Adipocyte (in vitro differentiated cells): Measurements from ENCODE around the gene CYB561.
A peak's percentile ranks its signal among the peaks of the same experiment; 100 is the strongest.

ENCODE experiments used
- DNase-seq: peaks from one replicate; pipeline ENCODE4 v3.0.0-alpha.2; 2015; ENCODE audit warnings: low read depth
- H3K27me3 ChIP-seq: replicated peaks from 2 replicates; pipeline ENCODE4 v1.7.0; 2013; ENCODE audit warnings: mild to moderate bottlenecking, low read length, moderate library complexity; ENCODE audit not compliant: control insufficient read depth, insufficient read depth
- H3K36me3 ChIP-seq: 2 replicates; pipeline ENCODE4 v1.7.0; 2013; ENCODE audit warnings: low read length, mild to moderate bottlenecking, moderate library complexity; ENCODE audit not compliant: control insufficient read depth, insufficient read depth, severe bottlenecking
- H3K4me1 ChIP-seq: 2 replicates; pipeline ENCODE4 v1.7.0; 2013; ENCODE audit warnings: mild to moderate bottlenecking, low read length, moderate library complexity; ENCODE audit not compliant: control insufficient read depth, insufficient read depth
- H3K4me3 ChIP-seq: 2 replicates; pipeline ENCODE4 v1.7.0; 2013; ENCODE audit warnings: mild to moderate bottlenecking, low read length, moderate library complexity
- H3K9ac ChIP-seq: 2 replicates; pipeline ENCODE4 v1.7.0; 2013; ENCODE audit warnings: mild to moderate bottlenecking, low read length, moderate library complexity
- H3K9me3 ChIP-seq: 2 replicates; pipeline ENCODE4 v1.7.0; 2013; ENCODE audit warnings: mild to moderate bottlenecking, low read length, moderate library complexity; ENCODE audit not compliant: control insufficient read depth

Gene CYB561

GRCh38 chr17:63487014-63487339, 40.9 kb upstream of the CYB561 start:
- H3K36me3 ChIP-seq: no peaks in the 10 kb centered on the region
- no peaks in the 10 kb centered on the region for H3K27me3 ChIP-seq
- DNase-seq: no peak
- H3K4me1 ChIP-seq: no peaks in the 10 kb centered on the region
- H3K4me3 ChIP-seq: no peak overlapping the region
- no peak overlapping the region for H3K9ac ChIP-seq
- no peaks in the 10 kb centered on the region for H3K9me3 ChIP-seq

DNA sequence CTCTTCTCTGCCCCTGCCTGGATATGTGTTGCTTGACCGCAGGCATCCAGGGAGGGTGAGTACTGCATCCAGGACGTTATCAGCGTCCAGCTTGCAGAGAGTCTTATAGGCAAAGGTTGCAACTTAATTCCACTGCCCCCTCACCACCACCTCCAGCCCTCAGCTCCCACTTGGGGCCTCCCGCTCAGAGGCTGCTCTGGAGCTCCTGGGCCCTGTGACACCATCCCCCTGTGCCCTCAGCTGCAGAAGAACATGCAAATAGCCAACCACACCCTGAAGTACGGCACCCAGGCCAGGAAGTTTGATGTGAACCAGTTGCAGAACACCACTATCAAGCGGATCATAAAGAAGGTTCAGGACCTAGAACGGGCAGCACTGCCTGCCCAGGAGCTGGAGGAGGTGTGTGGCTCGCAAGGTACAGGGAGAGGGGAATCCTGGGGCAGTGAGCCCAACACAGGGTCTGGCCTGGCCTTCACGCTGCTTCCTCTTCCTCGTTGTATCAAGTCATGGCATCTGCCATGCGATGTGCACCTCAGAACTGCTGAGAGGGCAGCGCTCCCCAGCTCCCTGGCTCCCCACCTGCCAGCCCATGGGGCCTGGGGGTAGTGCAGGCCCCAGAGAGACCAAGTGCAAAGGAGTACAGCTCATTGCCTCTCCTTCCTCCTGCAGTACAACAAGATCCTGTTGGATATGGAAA, 40.4 kb upstream of the CYB561 start:
- H3K4me1 ChIP-seq: no peaks in the 10 kb centered on the region
- no peak overlapping the region for H3K9ac ChIP-seq
- H3K9me3 ChIP-seq: no peaks in the 10 kb centered on the region
- no peak for DNase-seq
- no peaks in the 10 kb centered on the region for H3K27me3 ChIP-seq
- H3K36me3 ChIP-seq: no peaks in the 10 kb centered on the region
- H3K4me3 ChIP-seq: no peak overlapping the region

GRCh38 chr17:63483655-63484575, 37.8 kb upstream of the CYB561 start:
- Histone ChIP-seq H3K4me1 (no peaks in the 10 kb centered on the region), H3K9ac (no peak overlapping the region), H3K36me3 (no peaks in the 10 kb centered on the region), H3K4me3 (no peak overlapping the region), H3K27me3 (no peaks in the 10 kb centered on the region), H3K9me3 (no peaks in the 10 kb centered on the region)
- DNase-seq: no peak

DNA sequence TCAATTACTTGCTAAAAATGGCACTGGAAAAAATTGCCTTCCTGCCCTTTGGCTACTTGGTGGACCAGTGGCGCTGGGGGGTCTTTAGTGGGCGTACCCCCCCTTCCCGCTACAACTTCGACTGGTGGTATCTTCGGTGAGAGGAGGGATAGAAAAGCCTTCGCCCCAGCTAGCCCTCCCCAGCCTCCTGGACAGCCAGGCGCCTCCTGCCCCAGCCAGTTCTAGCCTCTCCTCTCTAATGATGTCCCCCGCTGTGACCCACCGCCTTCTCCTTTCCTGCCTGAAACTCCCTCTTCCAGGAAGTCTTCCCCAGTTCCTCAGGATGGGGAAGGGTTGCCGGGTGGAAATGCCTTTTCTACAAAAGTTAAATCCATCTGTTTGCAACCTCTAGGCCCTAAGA, 36.9 kb upstream of the CYB561 start:
- DNase-seq: no peak
- no peaks in the 10 kb centered on the region for H3K27me3 ChIP-seq
- H3K9ac ChIP-seq: no peak overlapping the region
- no peak overlapping the region for H3K4me3 ChIP-seq
- H3K9me3 ChIP-seq: no peaks in the 10 kb centered on the region
- H3K4me1 ChIP-seq: peaks cover 7% of the 10 kb centered on the region
- H3K36me3 ChIP-seq: no peaks in the 10 kb centered on the region

- Histone ChIP-seq H3K4me1 (peaks cover 12% of the 10 kb centered on the region), H3K36me3 (no peaks in the 10 kb centered on the region), H3K4me3 (no peak overlapping the region), H3K9ac (no peak overlapping the region), H3K27me3 (no peaks in the 10 kb centered on the region), H3K9me3 (no peaks in the 10 kb centered on the region)
- no peak for DNase-seq
These were observed 36.4 kb upstream of the CYB561 start for GRCh38 chr17:63482509-63482908.

DNA sequence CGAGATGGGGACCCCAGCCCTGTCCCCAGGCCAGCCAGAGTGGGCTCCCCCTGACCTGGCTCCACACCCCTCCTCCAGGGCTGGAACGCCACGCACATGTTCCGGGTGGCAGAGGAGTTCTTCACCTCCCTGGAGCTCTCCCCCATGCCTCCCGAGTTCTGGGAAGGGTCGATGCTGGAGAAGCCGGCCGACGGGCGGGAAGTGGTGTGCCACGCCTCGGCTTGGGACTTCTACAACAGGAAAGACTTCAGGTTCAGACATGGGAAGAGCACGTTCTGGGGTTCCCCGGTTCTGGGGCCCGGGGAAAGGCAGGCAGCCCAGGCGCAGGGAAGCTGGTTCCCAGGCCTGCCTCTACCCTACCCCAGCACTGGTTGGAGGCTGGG, 35.4 kb upstream of the CYB561 start:
- no peaks in the 10 kb centered on the region for H3K27me3 ChIP-seq
- H3K36me3 ChIP-seq: no peaks in the 10 kb centered on the region
- no peaks in the 10 kb centered on the region for H3K9me3 ChIP-seq
- peaks cover 14% of the 10 kb centered on the region for H3K4me1 ChIP-seq
- H3K9ac ChIP-seq: no peak overlapping the region
- DNase-seq: no peak
- H3K4me3 ChIP-seq: no peak overlapping the region

- Histone ChIP-seq H3K9ac (no peak overlapping the region), H3K4me3 (no peak overlapping the region), H3K9me3 (no peaks in the 10 kb centered on the region), H3K27me3 (no peaks in the 10 kb centered on the region), H3K36me3 (no peaks in the 10 kb centered on the region), H3K4me1 (peaks cover 14% of the 10 kb centered on the region)
- DNase-seq: no peak
These were observed 34.9 kb upstream of the CYB561 start for GRCh38 chr17:63480826-63481487.

- no peak overlapping the region for H3K4me3 ChIP-seq
- no peak for DNase-seq
- H3K36me3 ChIP-seq: no peaks in the 10 kb centered on the region
- peaks cover 14% of the 10 kb centered on the region for H3K4me1 ChIP-seq
- H3K9me3 ChIP-seq: no peaks in the 10 kb centered on the region
- no peak overlapping the region for H3K9ac ChIP-seq
- no peaks in the 10 kb centered on the region for H3K27me3 ChIP-seq
These were observed 34.2 kb upstream of the CYB561 start for GRCh38 chr17:63480192-63480784.

DNA sequence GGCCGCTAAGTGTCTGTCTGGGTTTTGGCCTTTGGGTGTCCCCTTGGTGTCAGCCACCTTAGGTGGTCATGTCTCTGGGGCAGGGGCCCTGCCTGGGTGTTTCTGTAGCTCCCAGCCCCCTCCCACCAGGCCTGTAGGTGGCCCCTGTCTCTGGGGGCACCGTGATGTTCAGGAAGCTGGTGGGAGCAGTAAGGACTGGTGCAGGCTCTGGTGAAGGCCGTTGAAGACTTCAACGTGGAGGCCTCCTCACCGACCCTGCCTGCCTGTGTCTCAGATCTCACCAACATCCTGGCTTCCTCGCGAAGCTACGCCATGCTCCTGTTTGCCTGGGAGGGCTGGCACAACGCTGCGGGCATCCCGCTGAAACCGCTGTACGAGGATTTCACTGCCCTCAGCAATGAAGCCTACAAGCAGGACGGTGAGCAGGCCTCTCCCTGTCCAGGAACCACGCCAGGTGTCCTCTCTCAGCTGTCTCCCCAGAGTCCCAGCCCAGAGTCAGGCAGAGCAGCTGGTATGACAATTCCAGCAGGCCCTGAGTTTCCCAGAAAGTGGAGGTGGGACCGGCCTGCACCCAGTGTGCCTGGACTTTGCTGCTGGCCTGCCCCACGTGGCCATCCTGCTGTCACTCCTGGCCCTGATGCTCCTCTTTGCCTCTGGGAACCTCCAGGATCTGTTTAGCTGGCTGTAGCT, 33.5 kb upstream of the CYB561 start:
- no peak for DNase-seq
- peaks cover 14% of the 10 kb centered on the region for H3K4me1 ChIP-seq
- no peak overlapping the region for H3K9ac ChIP-seq
- no peak overlapping the region for H3K4me3 ChIP-seq
- no peaks in the 10 kb centered on the region for H3K9me3 ChIP-seq
- H3K27me3 ChIP-seq: no peaks in the 10 kb centered on the region
- H3K36me3 ChIP-seq: no peaks in the 10 kb centered on the region

DNA sequence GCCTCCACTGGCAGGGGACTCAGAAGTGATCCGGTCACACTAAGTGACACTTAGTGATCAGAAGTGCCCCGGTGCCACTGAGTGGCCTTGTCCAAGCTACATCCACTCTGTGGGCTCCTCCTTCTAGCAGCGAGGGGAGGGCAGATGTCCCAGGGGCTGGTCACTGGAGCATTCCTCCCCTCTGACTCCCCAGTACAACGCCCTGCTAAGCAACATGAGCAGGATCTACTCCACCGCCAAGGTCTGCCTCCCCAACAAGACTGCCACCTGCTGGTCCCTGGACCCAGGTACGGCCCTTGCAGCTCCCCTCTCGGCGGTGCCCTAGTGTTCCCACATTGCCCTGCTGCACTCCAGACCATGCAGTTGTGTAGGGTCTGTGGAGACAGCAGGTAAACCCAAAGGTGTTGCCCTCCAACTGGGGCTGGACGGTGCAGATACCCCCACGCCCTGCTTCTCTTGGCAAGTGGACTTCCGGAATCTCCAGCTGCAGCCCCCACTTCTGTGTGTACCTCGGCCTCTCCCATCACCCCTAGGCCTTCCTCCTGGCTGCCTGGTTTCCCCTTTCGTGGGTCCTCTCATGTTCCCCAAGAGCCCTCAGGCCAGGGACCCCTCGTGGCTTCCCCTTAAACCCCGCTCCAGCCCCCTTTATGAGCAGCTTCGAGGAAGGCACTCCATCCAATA, 32.8 kb upstream of the CYB561 start:
- Histone ChIP-seq H3K4me1 (peaks cover 14% of the 10 kb centered on the region), H3K4me3 (peak overlapping the region; percentile 42), H3K9ac (peak overlapping the region; percentile 14), H3K36me3 (no peaks in the 10 kb centered on the region), H3K27me3 (no peaks in the 10 kb centered on the region), H3K9me3 (no peaks in the 10 kb centered on the region)
- DNase-seq: peak; percentile 81
